NCI-H526 (cell line): ENCODE results near the gene GRAMD4.

Source experiments
- DNase-seq, 2 experiments: peaks; one replicate each; lab custom pipeline; 2025; lab: John Stamatoyannopoulos, UW

Gene GRAMD4

GRCh38 chr22:46582281-46582933 is 37.8 kb upstream of the GRAMD4 start:
- no peak for DNase-seq

- DNase-seq: no peak
These were observed 36.6 kb upstream of the GRAMD4 start for GRCh38 chr22:46583571-46583970.

GRCh38 chr22:46584081-46584921 is 35.9 kb upstream of the GRAMD4 start:
- DNase-seq: no peak

- DNase-seq: no peak
These were observed 34.7 kb upstream of the GRAMD4 start for GRCh38 chr22:46585340-46586122.

- no peak for DNase-seq
These were observed 34.1 kb upstream of the GRAMD4 start for GRCh38 chr22:46586123-46586519.

GRCh38 chr22:46586531-46587011 is 33.6 kb upstream of the GRAMD4 start:
- no peak for DNase-seq

- DNase-seq: no peak
These were observed 33.1 kb upstream of the GRAMD4 start for GRCh38 chr22:46587061-46587460.

GRCh38 chr22:46587492-46588278 is 32.5 kb upstream of the GRAMD4 start:
- DNase-seq: no peak

- no peak for DNase-seq
These were observed 31.7 kb upstream of the GRAMD4 start for GRCh38 chr22:46588279-46589140.

GRCh38 chr22:46589141-46589748 is 30.9 kb upstream of the GRAMD4 start:
- no peak for DNase-seq

GRCh38 chr22:46589871-46590271 is 30.3 kb upstream of the GRAMD4 start:
- DNase-seq: no peak

GRCh38 chr22:46590334-46590733 is 29.9 kb upstream of the GRAMD4 start:
- no peak for DNase-seq

GRCh38 chr22:46591930-46592329 is 28.3 kb upstream of the GRAMD4 start:
- DNase-seq: no peak

- no peak for DNase-seq
These were observed 27.8 kb upstream of the GRAMD4 start for GRCh38 chr22:46592390-46592872.

GRCh38 chr22:46593211-46593681 is 26.9 kb upstream of the GRAMD4 start:
- DNase-seq: no peak

- DNase-seq: no peak
These were observed 25.9 kb upstream of the GRAMD4 start for GRCh38 chr22:46593996-46594946.

GRCh38 chr22:46594947-46595298 is 25.3 kb upstream of the GRAMD4 start:
- no peak for DNase-seq

GRCh38 chr22:46595545-46595944 is 24.6 kb upstream of the GRAMD4 start:
- no peak for DNase-seq

- no peak for DNase-seq
These were observed 24.1 kb upstream of the GRAMD4 start for GRCh38 chr22:46596032-46596441.
